HCT116 (cell line): ENCODE data around the gene EXD3. TPM values are rescaled to one million over a fixed set of nuclear protein-coding genes. Genes with fewer than 3 reads are reported as not detected.

Experiments
- ATAC-seq: fragments of 200-7000 bp; cut with Tn5 transposase; 2 replicates; pipeline ENCODE4 v1.9.1; 2020; ENCODE audit warnings: mild to moderate bottlenecking, moderate library complexity
- BruUV-seq: library from RNA; stranded (reverse); fragments of 400-500 nt; replicated peaks from 2 replicates; lab custom pipeline; 2021; lab: Mats Ljungman, UMichigan
- CTCF ChIA-PET: fragments of 300-600 bp; sonication (Branson Sonifier 250); formaldehyde crosslinking; loops from one replicate; lab custom pipeline; 2021; ENCODE audit warnings: antibody characterized with exemption; lab: Charles Lee
- POLR2A ChIA-PET: fragments of 300-600, 350-600 bp; sonication (Branson Sonifier 250); formaldehyde crosslinking; loops from one replicate; lab custom pipeline; 2021; ENCODE audit warnings: antibody characterized with exemption; lab: Charles Lee
- RAD21 ChIA-PET, 2 experiments: fragments of 300-600 bp; sonication (Branson Sonifier 250); formaldehyde crosslinking; loops; one replicate each; lab custom pipeline; 2023; ENCODE audit warnings: low total read pairs in 2 of 2; ENCODE audit not compliant: uncharacterized antibody in 2 of 2, unreplicated experiment in 2 of 2, low non-redundant PET in 1 of 2; lab: Charles Lee
- DNase-seq: peaks from one replicate; pipeline ENCODE4 v3.0.0-alpha.2; 2010; ENCODE audit warnings: low read depth, low spot score
- H2AFZ ChIP-seq: fragments of 200-600 bp; shearing (Covaris generic), sonication (generic); 2 replicates; pipeline ENCODE4 v1.6.1; 2017; ENCODE audit warnings: low read depth, mixed run types, mixed read lengths, antibody characterized with exemption, low read length; ENCODE audit not compliant: poor library complexity, severe bottlenecking
- H3K27ac ChIP-seq: 2 replicates; pipeline ENCODE4 v1.5.1; 2012; ENCODE audit warnings: low read depth, low read length
- H3K27me3 ChIP-seq: fragments of 200-600 bp; sonication (generic); 2 replicates; pipeline ENCODE4 v1.6.1; 2016; ENCODE audit warnings: mixed run types, low read length, mixed read lengths; ENCODE audit not compliant: insufficient read depth
- H3K36me3 ChIP-seq, 2 experiments: fragments of 200-500 bp in 1 of 2; fragments of 200-600 bp in 1 of 2; sonication (Bioruptor generic) in 1 of 2; sonication (generic) in 1 of 2; 2 replicates each; pipeline versions ENCODE4 v1.5.1 to v1.6.1; 2014 to 2016; ENCODE audit warnings: low read length in 2 of 2, inconsistent platforms in 1 of 2, mixed read lengths in 1 of 2, mixed run types in 1 of 2; ENCODE audit not compliant: insufficient read depth in 2 of 2, control insufficient read depth in 1 of 2
- H3K4me1 ChIP-seq, 2 experiments: fragments of 200-600 bp in 1 of 2; sonication (generic) in 1 of 2; 2 replicates each; pipeline versions ENCODE4 v1.5.1 to v1.6.1; 2012 to 2017; ENCODE audit warnings: low read length in 2 of 2, inconsistent platforms in 1 of 2, mild to moderate bottlenecking in 1 of 2, mixed read lengths in 1 of 2, mixed run types in 1 of 2, moderate library complexity in 1 of 2; ENCODE audit not compliant: insufficient read depth in 2 of 2, control insufficient read depth in 1 of 2
- H3K4me2 ChIP-seq: fragments of 200-600 bp; sonication (generic); 2 replicates; pipeline ENCODE4 v1.6.1; 2017; ENCODE audit warnings: mixed run types, low read length, mixed read lengths
- H3K4me3 ChIP-seq, 2 experiments: fragments of 200-600 bp in 1 of 2; sonication (generic) in 1 of 2; replicated peaks in 1 of 2; 2 replicates each; pipeline ENCODE4 v1.5.1; 2011 to 2016; ENCODE audit warnings: low read length in 2 of 2, control low read depth in 1 of 2, low read depth in 1 of 2, mild to moderate bottlenecking in 1 of 2, mixed read lengths in 1 of 2, mixed run types in 1 of 2
- H3K79me2 ChIP-seq: fragments of 200-600 bp; sonication (generic); 2 replicates; pipeline ENCODE4 v1.6.1; 2017; ENCODE audit warnings: mild to moderate bottlenecking, mixed run types, low read length, moderate library complexity, mixed read lengths; ENCODE audit not compliant: insufficient read depth
- H3K9ac ChIP-seq: fragments of 200-600 bp; sonication (generic); 2 replicates; pipeline ENCODE4 v1.6.1; 2016; ENCODE audit warnings: low read length, mixed read lengths
- H3K9me2 ChIP-seq: fragments of 200-600 bp; sonication (generic), shearing (Covaris generic); 2 replicates; pipeline ENCODE4 v1.6.1; 2017; ENCODE audit warnings: mixed run types, mild to moderate bottlenecking, moderate library complexity; ENCODE audit not compliant: insufficient read depth
- H3K9me3 ChIP-seq, 2 experiments: fragments of 200-500 bp in 1 of 2; fragments of 200-600 bp in 1 of 2; sonication (Bioruptor generic) in 1 of 2; sonication (generic) in 1 of 2; 2 replicates each; pipeline ENCODE4 v1.6.1; 2014 to 2017; ENCODE audit warnings: low read length in 2 of 2, mixed read lengths in 2 of 2, inconsistent platforms in 1 of 2, low read depth in 1 of 2, mild to moderate bottlenecking in 1 of 2, mixed run types in 1 of 2, moderate library complexity in 1 of 2; ENCODE audit not compliant: control insufficient read depth in 1 of 2, insufficient read depth in 1 of 2
- H4K20me1 ChIP-seq: fragments of 200-600 bp; sonication (generic), shearing (Covaris generic); 2 replicates; pipeline ENCODE4 v1.6.1; 2017; ENCODE audit warnings: mixed run types, mild to moderate bottlenecking, moderate library complexity; ENCODE audit not compliant: insufficient read depth
- ATF3 ChIP-seq: IDR thresholded peaks from 2 replicates; pipeline ENCODE4 v1.6.1; 2012
- CEBPB ChIP-seq: IDR thresholded peaks from 2 replicates; pipeline ENCODE4 v1.6.1; 2012; ENCODE audit warnings: low read depth
- CTCF ChIP-seq, 3 experiments: fragments of 200-600 bp in 1 of 3; sonication (generic) in 1 of 3; IDR thresholded peaks in 2 of 3; conservative IDR thresholded peaks in 1 of 3; 2 replicates each; pipeline ENCODE4 v1.5.1; 2012 to 2017; ENCODE audit warnings: low read depth in 2 of 3, low read length in 2 of 3, antibody characterized with exemption in 1 of 3, borderline replicate concordance in 1 of 3, control low read depth in 1 of 3, mild to moderate bottlenecking in 1 of 3, mixed read lengths in 1 of 3, mixed run types in 1 of 3, moderate library complexity in 1 of 3; ENCODE audit not compliant: insufficient read depth in 1 of 3
- EGR1 ChIP-seq: IDR thresholded peaks from 2 replicates; pipeline ENCODE4 v1.6.1; 2012; ENCODE audit warnings: low read depth
- ELF1 ChIP-seq: IDR thresholded peaks from 2 replicates; pipeline ENCODE4 v1.6.1; 2012; ENCODE audit warnings: low read depth, borderline replicate concordance
- MAX ChIP-seq: IDR thresholded peaks from 2 replicates; pipeline ENCODE4 v1.6.1; 2012
- POLR2A ChIP-seq: IDR thresholded peaks from 2 replicates; pipeline ENCODE4 v1.7.0; 2011; ENCODE audit warnings: borderline replicate concordance; ENCODE audit not compliant: insufficient read depth, insufficient read length; ENCODE audit errors: extremely low read depth
- RAD21 ChIP-seq: IDR thresholded peaks from 2 replicates; pipeline ENCODE4 v1.6.1; 2012; ENCODE audit warnings: low read depth, mild to moderate bottlenecking
- SIN3A ChIP-seq: IDR thresholded peaks from 2 replicates; pipeline ENCODE4 v1.6.1; 2012; ENCODE audit warnings: low read depth
- SP1 ChIP-seq: IDR thresholded peaks from 2 replicates; pipeline ENCODE4 v1.6.1; 2012; ENCODE audit warnings: low read depth
- SRF ChIP-seq: IDR thresholded peaks from 2 replicates; pipeline ENCODE4 v1.6.1; 2012; ENCODE audit warnings: low read depth
- TCF7L2 ChIP-seq: IDR thresholded peaks from 2 replicates; pipeline ENCODE4 v1.7.0; 2011; ENCODE audit warnings: borderline replicate concordance, inconsistent platforms; ENCODE audit not compliant: insufficient read depth, insufficient read length; ENCODE audit errors: extremely low read depth
- YY1 ChIP-seq: IDR thresholded peaks from 2 replicates; pipeline ENCODE4 v1.6.1; 2011; ENCODE audit warnings: low read length, low read depth, moderate library complexity, mild to moderate bottlenecking; ENCODE audit not compliant: insufficient replicate concordance; ENCODE audit errors: extremely low read depth
- ZBTB33 ChIP-seq: IDR thresholded peaks from 2 replicates; pipeline ENCODE4 v1.6.1; 2011; ENCODE audit warnings: mild to moderate bottlenecking, low read length, moderate library complexity; ENCODE audit not compliant: insufficient replicate concordance; ENCODE audit errors: extremely low read depth
- ZFX ChIP-seq: fragments of 450-650 bp; IDR thresholded peaks from 2 replicates; pipeline ENCODE4 v1.6.1; 2017
- ZNF274 ChIP-seq: fragments of 200-500 bp; sonication (Bioruptor generic); IDR thresholded peaks from 2 replicates; pipeline ENCODE4 v1.6.1; 2014; ENCODE audit warnings: mild to moderate bottlenecking, low read depth, low read length, inconsistent platforms
- intact Hi-C: fragments of 100-400 bp; cut with micrococcal nuclease; formaldehyde crosslinking; loops from 2 replicates; pipeline ENCODE4 v1.10.0; 2022
- total RNA-seq: library from RNA; stranded (reverse); gene quantifications from one replicate; pipeline ENCODE4 v1.2.1, GENCODE V29; 2021; ENCODE audit not compliant: unreplicated experiment
- TF ChIP-seq, protein P1 (sequence below): IDR thresholded peaks from 2 replicates; pipeline ENCODE4 v1.6.1; 2012; ENCODE audit warnings: low read depth

EXD3 gene
- total RNA-seq, 1 experiment from 2014 or later, result 25.4 TPM

DNA sequence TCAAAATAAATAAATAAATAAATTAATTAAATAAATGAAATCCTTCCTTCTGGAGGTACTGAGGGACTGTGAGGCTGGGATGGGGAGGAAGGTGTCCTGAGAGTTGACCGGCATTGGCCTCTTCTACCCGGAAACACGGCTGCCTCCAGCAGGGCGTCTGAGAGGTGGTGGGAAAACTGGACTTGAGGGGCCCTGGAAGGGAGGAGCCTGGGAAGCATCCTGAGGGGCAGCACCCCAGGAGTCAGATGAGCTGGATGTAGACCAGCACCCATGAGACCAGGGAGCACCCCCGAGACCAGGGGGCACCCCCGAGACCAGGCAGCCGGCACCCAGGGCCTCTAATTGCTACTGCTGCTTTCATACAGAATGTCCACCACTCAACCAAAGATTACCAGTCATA is 44.9 kb upstream of the EXD3 start:
- RAD21 ChIA-PET, result no interaction called here
- Histone ChIP-seq H3K36me3 (no peaks in the 10 kb centered on the region), H3K79me2 (no peaks in the 10 kb centered on the region), H3K9me3 (peaks cover 0 to under 1% of the 10 kb centered on the region in 2 experiments; a peak in 1 of 4 replicates), H3K4me2 (no peak overlapping the region), H3K27ac (no peak overlapping the region), H3K4me3 (no peak overlapping the region), H3K9ac (no peak overlapping the region), H3K27me3 (no peaks in the 10 kb centered on the region), H4K20me1 (no peaks in the 10 kb centered on the region), H3K4me1 (no peaks in the 10 kb centered on the region), H3K9me2 (no peaks in the 10 kb centered on the region), H2AFZ (no peak overlapping the region)
- no TSS peak for BruUV-seq
- intact Hi-C loops, result no loop called here
- CTCF ChIA-PET, result no interaction called here
- POLR2A ChIA-PET, result no interaction called here
- DNase-seq (no peak), ATAC-seq (no peak)
- TF ChIP-seq CEBPB (no peak), EGR1 (no peak), ZNF274 (no peak), ATF3 (no peak), TCF7L2 (no peak), MAX (no peak), ELF1 (no peak), ZBTB33 (no peak), CTCF (IDR thresholded peaks at IDR 0.05 in 2 of 3, conservative IDR thresholded peaks at IDR 0.05 in 1 of 3; ENCODE audit: borderline replicate concordance in 1 of 3, insufficient read depth in 1 of 3, low read depth in 2 of 3, low read length in 2 of 3) (no peak), SIN3A (no peak), RAD21 (no peak), ZFX (no peak), YY1 (no peak), POLR2A (no peak), SRF (no peak), SP1 (no peak)
- TF ChIP-seq, protein P1, sequence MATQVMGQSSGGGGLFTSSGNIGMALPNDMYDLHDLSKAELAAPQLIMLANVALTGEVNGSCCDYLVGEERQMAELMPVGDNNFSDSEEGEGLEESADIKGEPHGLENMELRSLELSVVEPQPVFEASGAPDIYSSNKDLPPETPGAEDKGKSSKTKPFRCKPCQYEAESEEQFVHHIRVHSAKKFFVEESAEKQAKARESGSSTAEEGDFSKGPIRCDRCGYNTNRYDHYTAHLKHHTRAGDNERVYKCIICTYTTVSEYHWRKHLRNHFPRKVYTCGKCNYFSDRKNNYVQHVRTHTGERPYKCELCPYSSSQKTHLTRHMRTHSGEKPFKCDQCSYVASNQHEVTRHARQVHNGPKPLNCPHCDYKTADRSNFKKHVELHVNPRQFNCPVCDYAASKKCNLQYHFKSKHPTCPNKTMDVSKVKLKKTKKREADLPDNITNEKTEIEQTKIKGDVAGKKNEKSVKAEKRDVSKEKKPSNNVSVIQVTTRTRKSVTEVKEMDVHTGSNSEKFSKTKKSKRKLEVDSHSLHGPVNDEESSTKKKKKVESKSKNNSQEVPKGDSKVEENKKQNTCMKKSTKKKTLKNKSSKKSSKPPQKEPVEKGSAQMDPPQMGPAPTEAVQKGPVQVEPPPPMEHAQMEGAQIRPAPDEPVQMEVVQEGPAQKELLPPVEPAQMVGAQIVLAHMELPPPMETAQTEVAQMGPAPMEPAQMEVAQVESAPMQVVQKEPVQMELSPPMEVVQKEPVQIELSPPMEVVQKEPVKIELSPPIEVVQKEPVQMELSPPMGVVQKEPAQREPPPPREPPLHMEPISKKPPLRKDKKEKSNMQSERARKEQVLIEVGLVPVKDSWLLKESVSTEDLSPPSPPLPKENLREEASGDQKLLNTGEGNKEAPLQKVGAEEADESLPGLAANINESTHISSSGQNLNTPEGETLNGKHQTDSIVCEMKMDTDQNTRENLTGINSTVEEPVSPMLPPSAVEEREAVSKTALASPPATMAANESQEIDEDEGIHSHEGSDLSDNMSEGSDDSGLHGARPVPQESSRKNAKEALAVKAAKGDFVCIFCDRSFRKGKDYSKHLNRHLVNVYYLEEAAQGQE, result no peak
